LNCaP clone FGC (cell line): ENCODE data around the gene SSX2IP.
A peak's percentile ranks its signal among the peaks of the same experiment; 100 is the strongest.
"Not testable (repeated sequence)": the region's sequence is repeated elsewhere in the genome, so short reads cannot be mapped to it uniquely, and the experiment has no call there.

Experiments
- DNase-seq: peaks from one replicate; pipeline ENCODE4 v3.0.0-alpha.2; 2011; ENCODE audit warnings: low read depth
- H3K4me3 ChIP-seq: 2 replicates; pipeline ENCODE4 v1.5.1; 2011; ENCODE audit warnings: mild to moderate bottlenecking, low read depth, low read length, control low read depth
- TF ChIP-seq, protein P1 (sequence below): IDR thresholded peaks from 2 replicates; pipeline ENCODE4 v1.5.1; 2012; ENCODE audit warnings: mild to moderate bottlenecking; ENCODE audit not compliant: control insufficient read depth, insufficient read depth; ENCODE audit errors: extremely low read depth

SSX2IP gene

DNA sequence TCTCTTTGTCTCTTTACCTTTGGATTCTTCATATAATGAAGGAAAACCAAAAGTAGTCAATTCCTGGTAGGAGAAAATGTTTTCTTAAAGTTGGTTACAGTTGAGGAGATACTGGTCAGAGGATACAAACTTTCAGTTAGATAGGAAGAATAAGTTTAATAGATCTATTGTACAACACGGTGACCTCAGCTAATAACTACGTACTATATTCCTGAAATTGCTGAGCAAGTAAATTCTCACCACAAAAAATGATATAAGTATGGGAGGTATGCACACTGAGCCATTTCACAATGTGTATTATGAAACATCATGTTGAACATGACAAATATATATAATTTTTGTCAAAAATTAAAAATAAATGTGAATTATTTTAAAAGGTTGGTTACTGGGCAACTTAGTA is 20.4 kb downstream of the SSX2IP start:
- H3K4me3 ChIP-seq, result no peak overlapping the region
- TF ChIP-seq, protein P1, sequence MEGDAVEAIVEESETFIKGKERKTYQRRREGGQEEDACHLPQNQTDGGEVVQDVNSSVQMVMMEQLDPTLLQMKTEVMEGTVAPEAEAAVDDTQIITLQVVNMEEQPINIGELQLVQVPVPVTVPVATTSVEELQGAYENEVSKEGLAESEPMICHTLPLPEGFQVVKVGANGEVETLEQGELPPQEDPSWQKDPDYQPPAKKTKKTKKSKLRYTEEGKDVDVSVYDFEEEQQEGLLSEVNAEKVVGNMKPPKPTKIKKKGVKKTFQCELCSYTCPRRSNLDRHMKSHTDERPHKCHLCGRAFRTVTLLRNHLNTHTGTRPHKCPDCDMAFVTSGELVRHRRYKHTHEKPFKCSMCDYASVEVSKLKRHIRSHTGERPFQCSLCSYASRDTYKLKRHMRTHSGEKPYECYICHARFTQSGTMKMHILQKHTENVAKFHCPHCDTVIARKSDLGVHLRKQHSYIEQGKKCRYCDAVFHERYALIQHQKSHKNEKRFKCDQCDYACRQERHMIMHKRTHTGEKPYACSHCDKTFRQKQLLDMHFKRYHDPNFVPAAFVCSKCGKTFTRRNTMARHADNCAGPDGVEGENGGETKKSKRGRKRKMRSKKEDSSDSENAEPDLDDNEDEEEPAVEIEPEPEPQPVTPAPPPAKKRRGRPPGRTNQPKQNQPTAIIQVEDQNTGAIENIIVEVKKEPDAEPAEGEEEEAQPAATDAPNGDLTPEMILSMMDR, result no peak
- no peak for DNase-seq

DNA sequence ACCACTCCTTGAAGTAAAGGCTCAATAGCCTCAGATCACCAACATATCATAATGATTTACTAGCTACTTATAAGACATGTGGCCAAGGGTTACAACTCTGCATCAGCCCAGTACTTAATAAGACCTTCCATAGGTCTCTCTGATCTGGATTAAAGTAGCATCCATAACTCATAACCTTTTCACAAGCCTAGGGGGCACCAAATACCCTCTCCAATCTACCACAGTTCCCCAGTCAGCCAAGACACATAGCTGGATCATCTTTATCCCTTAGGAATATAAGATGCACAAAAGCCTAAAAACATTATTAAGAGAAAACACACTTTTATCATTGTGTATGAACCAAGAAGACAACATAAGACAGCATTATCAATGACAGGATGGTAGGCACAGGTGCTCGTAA is 22.1 kb downstream of the SSX2IP start:
- DNase-seq, result no peak
- H3K4me3 ChIP-seq, result no peak overlapping the region
- TF ChIP-seq, protein P1, result no peak

- no peak for DNase-seq
Observed at GRCh38 chr1:84665703-84666317, 24.5 kb downstream of the SSX2IP start.

DNA sequence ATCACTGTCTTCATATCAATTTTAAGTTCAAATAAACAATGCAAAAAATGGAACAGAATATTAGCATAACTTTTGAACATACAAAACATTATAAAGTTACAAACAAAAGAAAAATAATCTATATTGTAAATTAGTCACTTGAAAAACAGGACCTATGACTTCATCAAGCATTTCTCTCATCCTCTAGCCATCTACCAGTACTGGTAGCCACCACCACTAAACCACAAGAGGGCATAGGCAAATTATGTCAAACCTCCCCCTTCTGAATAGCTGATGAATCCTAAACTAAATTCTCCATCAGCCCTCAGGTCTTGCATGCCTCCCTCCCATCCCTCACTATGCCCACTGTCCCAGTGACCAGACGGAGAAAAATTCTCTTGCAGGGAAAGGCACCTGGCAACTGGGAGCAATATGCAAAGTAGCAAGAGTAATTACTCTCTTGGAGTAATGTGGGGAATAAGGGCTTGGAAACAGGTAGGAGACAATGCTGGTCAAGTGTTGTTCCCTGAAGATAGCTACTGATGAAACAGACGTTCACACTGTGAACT is 37.1 kb downstream of the SSX2IP start:
- no peak for DNase-seq
- no peak overlapping the region for H3K4me3 ChIP-seq
- TF ChIP-seq, protein P1, result peak; percentile 32

More at GRCh38 chr1:84665703-84666317, 24.5 kb downstream of the SSX2IP start:
- TF ChIP-seq, protein P1, result no peak
- H3K4me3 ChIP-seq, result no peak overlapping the region

DNA sequence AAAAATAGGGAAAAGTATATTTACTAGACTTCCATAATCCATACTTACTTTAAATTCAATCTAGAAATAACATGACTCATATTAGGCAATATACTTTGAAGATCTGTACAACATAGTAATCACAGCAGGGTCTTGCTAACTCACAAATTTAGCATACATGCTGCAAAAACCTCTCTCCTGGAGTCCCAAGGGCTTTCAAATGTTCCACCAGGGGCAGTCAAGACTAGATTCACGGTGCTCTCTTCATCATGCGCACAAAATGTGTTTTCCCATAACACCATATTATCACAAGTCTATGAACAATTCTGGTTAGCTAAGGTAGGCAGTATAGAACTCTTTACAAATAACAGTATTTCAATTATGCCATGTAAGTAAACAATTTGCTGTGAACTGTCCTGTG is 45.8 kb downstream of the SSX2IP start:
- DNase-seq, result no peak
- TF ChIP-seq, protein P1, result no peak
- no peak overlapping the region for H3K4me3 ChIP-seq

DNA sequence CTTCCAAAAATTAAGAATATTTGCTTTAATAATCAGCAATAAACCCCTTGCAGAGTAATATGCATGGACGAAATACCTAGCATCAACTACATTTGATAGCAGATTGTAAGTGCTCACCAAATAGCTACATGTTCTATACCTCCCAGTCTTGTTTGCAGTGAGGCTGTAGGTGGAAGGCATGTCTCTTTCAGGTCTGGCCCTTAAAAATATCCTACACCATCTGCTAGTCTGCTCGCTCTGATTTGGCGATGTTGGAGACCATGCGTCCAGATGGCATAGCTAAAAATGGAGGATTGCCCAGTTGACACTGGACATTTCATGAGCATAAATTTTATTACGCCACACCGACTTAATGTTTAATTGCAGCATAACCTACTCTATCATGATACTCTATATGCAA is 47.1 kb downstream of the SSX2IP start:
- no peak overlapping the region for H3K4me3 ChIP-seq
- DNase-seq, result no peak
- TF ChIP-seq, protein P1, result no peak

- no peak overlapping the region for H3K4me3 ChIP-seq
- DNase-seq, result no peak
- TF ChIP-seq, protein P1, result no peak
Observed at GRCh38 chr1:84642774-84643173, 47.5 kb downstream of the SSX2IP start.

- not testable (repeated sequence) for H3K4me3 ChIP-seq, DNase-seq
Observed at GRCh38 chr1:84639731-84640130, 50.5 kb downstream of the SSX2IP start.
